T-helper 17 cell (primary cell): Measurements from ENCODE around the gene TXNDC2. TPM values are rescaled to one million over a fixed set of nuclear protein-coding genes. Genes with fewer than 3 reads are reported as not detected.
"Not testable (repeated sequence)": the region's sequence is repeated elsewhere in the genome, so short reads cannot be mapped to it uniquely, and the experiment has no call there.

ENCODE experiments used
- ATAC-seq: fragments of 150-1000 bp; cut with Tn5 transposase; 2 replicates; pipeline ENCODE4 v1.10.0; 2021; ENCODE audit warnings: mild to moderate bottlenecking, moderate library complexity
- DNase-seq, 3 donors: peaks; one replicate each; pipeline versions ENCODE4 v3.0.0 to v3.0.0-alpha.2; 2020 to 2021
- H3K9me3 ChIP-seq: one replicate; pipeline ENCODE4 v1.7.0; 2013; ENCODE audit warnings: low read length, mild to moderate bottlenecking; ENCODE audit not compliant: control insufficient read depth, poor library complexity, severe bottlenecking
- H3K27ac Mint-ChIP-seq: one replicate; pipeline ENCODE4 v1.8.0; 2022; ENCODE audit warnings: mild to moderate bottlenecking, moderate library complexity, mixed read lengths
- H3K27me3 Mint-ChIP-seq: one replicate; pipeline ENCODE4 v1.8.0; 2022; ENCODE audit warnings: mixed read lengths
- H3K36me3 Mint-ChIP-seq: one replicate; pipeline ENCODE4 v1.8.0; 2022; ENCODE audit warnings: low read depth, mixed read lengths
- H3K4me1 Mint-ChIP-seq: one replicate; pipeline ENCODE4 v1.8.0; 2022; ENCODE audit warnings: mild to moderate bottlenecking, mixed read lengths
- H3K4me3 Mint-ChIP-seq: one replicate; pipeline ENCODE4 v1.8.0; 2022; ENCODE audit warnings: mild to moderate bottlenecking, moderate library complexity, mixed read lengths
- total RNA-seq, 4 donors: library from RNA in 2 of 4; stranded (reverse) in 2 of 4; gene quantifications; one replicate each; pipeline ENCODE4 v1.2.3 and lab custom pipeline; 2022 to 2026

TXNDC2 gene
- total RNA-seq, 2 donors from 2014 or later = not detected

GRCh38 chr18:9878783-9879242, 7.0 kb upstream of the TXNDC2 start:
- H3K27me3 Mint-ChIP-seq = peaks cover 23% of the 10 kb centered on the region
- no peak for ATAC-seq

GRCh38 chr18:9884090-9884489, 1.7 kb upstream of the TXNDC2 start:
- no peak for ATAC-seq

More at GRCh38 chr18:9878783-9879242, 7.0 kb upstream of the TXNDC2 start:
- H3K4me1 Mint-ChIP-seq = peaks cover 9% of the 10 kb centered on the region
- H3K4me3 Mint-ChIP-seq = no peak overlapping the region
- no peaks in the 10 kb centered on the region for H3K36me3 Mint-ChIP-seq
- H3K9me3 ChIP-seq = no peaks in the 10 kb centered on the region
- no peak overlapping the region for H3K27ac Mint-ChIP-seq
- no peak for DNase-seq

GRCh38 chr18:9884532-9885140, 1.1 kb upstream of the TXNDC2 start:
- no peak for DNase-seq
- no peak for ATAC-seq
- no peak overlapping the region for H3K4me3 Mint-ChIP-seq
- no peaks in the 10 kb centered on the region for H3K36me3 Mint-ChIP-seq
- no peak overlapping the region for H3K27ac Mint-ChIP-seq
- H3K4me1 Mint-ChIP-seq = no peaks in the 10 kb centered on the region
- H3K27me3 Mint-ChIP-seq = no peaks in the 10 kb centered on the region
- no peaks in the 10 kb centered on the region for H3K9me3 ChIP-seq

More at GRCh38 chr18:9884090-9884489, 1.7 kb upstream of the TXNDC2 start:
- H3K36me3 Mint-ChIP-seq = no peaks in the 10 kb centered on the region
- no peaks in the 10 kb centered on the region for H3K4me1 Mint-ChIP-seq
- H3K27ac Mint-ChIP-seq = no peak overlapping the region
- H3K9me3 ChIP-seq = no peaks in the 10 kb centered on the region
- DNase-seq = no peak
- H3K4me3 Mint-ChIP-seq = no peak overlapping the region
- H3K27me3 Mint-ChIP-seq = no peaks in the 10 kb centered on the region

- H3K9me3 ChIP-seq = no peaks in the 10 kb centered on the region
- Mint-ChIP-seq H3K4me1 (no peaks in the 10 kb centered on the region), H3K4me3 (no peak overlapping the region), H3K27me3 (no peaks in the 10 kb centered on the region), H3K36me3 (no peaks in the 10 kb centered on the region), H3K27ac (no peak overlapping the region)
- ATAC-seq (no peak), DNase-seq (no peak)
Observed at GRCh38 chr18:9886005-9886348, 204 bp downstream of the TXNDC2 start.

GRCh38 chr18:9887992-9888391, 2.2 kb downstream of the TXNDC2 start:
- no peak overlapping the region for H3K4me3 Mint-ChIP-seq
- DNase-seq (no peak), ATAC-seq (no peak)
- H3K27ac Mint-ChIP-seq = no peak overlapping the region
- H3K4me1 Mint-ChIP-seq = no peaks in the 10 kb centered on the region
- H3K9me3 ChIP-seq = no peaks in the 10 kb centered on the region
- H3K36me3 Mint-ChIP-seq = no peaks in the 10 kb centered on the region
- H3K27me3 Mint-ChIP-seq = no peaks in the 10 kb centered on the region

- no peak for DNase-seq
- H3K36me3 Mint-ChIP-seq = no peaks in the 10 kb centered on the region
- no peaks in the 10 kb centered on the region for H3K27me3 Mint-ChIP-seq
- H3K4me3 Mint-ChIP-seq = no peak overlapping the region
- ATAC-seq = no peak
- no peaks in the 10 kb centered on the region for H3K4me1 Mint-ChIP-seq
- no peaks in the 10 kb centered on the region for H3K9me3 ChIP-seq
- no peak overlapping the region for H3K27ac Mint-ChIP-seq
Observed at GRCh38 chr18:9890196-9890595, 4.4 kb downstream of the TXNDC2 start.

GRCh38 chr18:9890957-9891356, 5.2 kb downstream of the TXNDC2 start:
- H3K4me1 Mint-ChIP-seq = no peaks in the 10 kb centered on the region
- no peaks in the 10 kb centered on the region for H3K9me3 ChIP-seq
- no peak for ATAC-seq
- DNase-seq = no peak
- H3K27ac Mint-ChIP-seq = no peak overlapping the region
- no peaks in the 10 kb centered on the region for H3K36me3 Mint-ChIP-seq
- H3K4me3 Mint-ChIP-seq = no peak overlapping the region
- no peaks in the 10 kb centered on the region for H3K27me3 Mint-ChIP-seq

GRCh38 chr18:9891515-9891914, 5.7 kb downstream of the TXNDC2 start:
- not testable (repeated sequence) for H3K9me3 ChIP-seq, H3K36me3 Mint-ChIP-seq, H3K4me1 Mint-ChIP-seq, H3K4me3 Mint-ChIP-seq, H3K27ac Mint-ChIP-seq, H3K27me3 Mint-ChIP-seq, ATAC-seq, DNase-seq

GRCh38 chr18:9894454-9895068, 8.8 kb downstream of the TXNDC2 start:
- Mint-ChIP-seq H3K4me3 (no peak overlapping the region), H3K36me3 (no peaks in the 10 kb centered on the region), H3K27ac (no peak overlapping the region), H3K4me1 (peaks cover 3% of the 10 kb centered on the region), H3K27me3 (peaks cover 15% of the 10 kb centered on the region)
- ATAC-seq = no peak
- no peak for DNase-seq
- H3K9me3 ChIP-seq = no peaks in the 10 kb centered on the region

- Mint-ChIP-seq H3K4me3 (no peak overlapping the region), H3K4me1 (peaks cover 3% of the 10 kb centered on the region), H3K36me3 (no peaks in the 10 kb centered on the region), H3K27ac (no peak overlapping the region), H3K27me3 (peaks cover 15% of the 10 kb centered on the region)
- no peak for ATAC-seq
- DNase-seq = no peak
- H3K9me3 ChIP-seq = no peaks in the 10 kb centered on the region
Observed at GRCh38 chr18:9897129-9897528, 11.4 kb downstream of the TXNDC2 start.

GRCh38 chr18:9897787-9898291, 12.1 kb downstream of the TXNDC2 start:
- not testable (repeated sequence) for ATAC-seq, H3K4me3 Mint-ChIP-seq, H3K27ac Mint-ChIP-seq, H3K36me3 Mint-ChIP-seq, H3K4me1 Mint-ChIP-seq, H3K9me3 ChIP-seq, DNase-seq
- peaks cover 15% of the 10 kb centered on the region for H3K27me3 Mint-ChIP-seq

GRCh38 chr18:9898792-9899549, 13.2 kb downstream of the TXNDC2 start:
- H3K4me1 Mint-ChIP-seq = peaks cover 3% of the 10 kb centered on the region
- H3K27ac Mint-ChIP-seq = no peak overlapping the region
- no peak for DNase-seq
- H3K27me3 Mint-ChIP-seq = peaks cover 20% of the 10 kb centered on the region
- peak overlapping the region; percentile 21 for H3K4me3 Mint-ChIP-seq
- no peaks in the 10 kb centered on the region for H3K9me3 ChIP-seq
- no peaks in the 10 kb centered on the region for H3K36me3 Mint-ChIP-seq
- ATAC-seq = no peak

GRCh38 chr18:9899550-9899930, 13.8 kb downstream of the TXNDC2 start:
- DNase-seq, ATAC-seq, H3K4me3 Mint-ChIP-seq, H3K36me3 Mint-ChIP-seq, H3K4me1 Mint-ChIP-seq, H3K9me3 ChIP-seq, H3K27ac Mint-ChIP-seq: not testable (repeated sequence)
- H3K27me3 Mint-ChIP-seq = peaks cover 20% of the 10 kb centered on the region
